Liver (tissue), 9 donors: ENCODE measurements around the gene GATM. TPM values are rescaled to one million over a fixed set of nuclear protein-coding genes. Genes with fewer than 3 reads are reported as not detected.

Experiments used
- DNase-seq: peaks from one replicate; pipeline ENCODE4 v3.0.0-alpha.2; 2017; ENCODE audit warnings: low spot score
- H3K27ac ChIP-seq, 2 donors: one replicate each; pipeline ENCODE4 v1.7.0; 2013; ENCODE audit warnings: inconsistent platforms in 2 of 2, low read length in 2 of 2, control low read depth in 1 of 2, low read depth in 1 of 2, mild to moderate bottlenecking in 1 of 2
- H3K27me3 ChIP-seq, 4 donors: one replicate each; pipeline versions ENCODE4 v1.6.1 to v1.7.0; 2013; ENCODE audit warnings: low read length in 3 of 4, inconsistent platforms in 1 of 4, mild to moderate bottlenecking in 1 of 4, moderate library complexity in 1 of 4; ENCODE audit not compliant: control insufficient read depth in 4 of 4, insufficient read depth in 4 of 4
- H3K36me3 ChIP-seq, 4 donors: one replicate each; pipeline versions ENCODE4 v1.6.1 to v1.7.0; 2013; ENCODE audit warnings: low read length in 3 of 4, mild to moderate bottlenecking in 3 of 4, low read depth in 1 of 4, moderate library complexity in 1 of 4; ENCODE audit not compliant: control insufficient read depth in 4 of 4, insufficient read depth in 3 of 4
- H3K4me1 ChIP-seq, 4 donors: one replicate each; pipeline versions ENCODE4 v1.6.1 to v1.7.0; 2013; ENCODE audit warnings: low read length in 3 of 4, mild to moderate bottlenecking in 3 of 4, moderate library complexity in 1 of 4; ENCODE audit not compliant: control insufficient read depth in 4 of 4, insufficient read depth in 4 of 4
- H3K4me3 ChIP-seq, 3 donors: one replicate each; pipeline versions ENCODE4 v1.6.1 to v1.7.0; 2013; ENCODE audit warnings: low read length in 3 of 3, control low read depth in 1 of 3, low read depth in 1 of 3, mild to moderate bottlenecking in 1 of 3
- H3K9ac ChIP-seq, 2 donors: one replicate each; pipeline ENCODE4 v1.7.0; 2013; ENCODE audit warnings: low read length in 2 of 2, mild to moderate bottlenecking in 2 of 2, moderate library complexity in 2 of 2, control low read depth in 1 of 2, low read depth in 1 of 2
- H3K9me3 ChIP-seq, 4 donors: one replicate each; pipeline versions ENCODE4 v1.6.1 to v1.7.0; 2013; ENCODE audit warnings: low read length in 3 of 4; ENCODE audit not compliant: control insufficient read depth in 4 of 4
- ATF3 ChIP-seq: IDR thresholded peaks from 2 replicates; pipeline ENCODE4 v1.6.1; 2016; ENCODE audit warnings: antibody characterized with exemption
- EGR1 ChIP-seq, 2 donors: IDR thresholded peaks; 2 replicates each; pipeline ENCODE4 v1.6.1; 2016 to 2018; ENCODE audit warnings: antibody characterized with exemption in 2 of 2, low read depth in 2 of 2
- FOXA1 ChIP-seq: IDR thresholded peaks from 2 replicates; pipeline ENCODE4 v1.6.1; 2016; ENCODE audit warnings: antibody characterized with exemption
- FOXA2 ChIP-seq: IDR thresholded peaks from 2 replicates; pipeline ENCODE4 v1.6.1; 2016; ENCODE audit warnings: antibody characterized with exemption
- GABPA ChIP-seq, 2 donors: IDR thresholded peaks in 1 of 2; conservative IDR thresholded peaks in 1 of 2; 2 replicates each; pipeline ENCODE4 v1.6.1; 2016; ENCODE audit warnings: antibody characterized with exemption in 2 of 2, mild to moderate bottlenecking in 1 of 2, moderate library complexity in 1 of 2
- HNF4A ChIP-seq, 2 donors: conservative IDR thresholded peaks; 2 replicates each; pipeline ENCODE4 v1.6.1; 2016; ENCODE audit warnings: antibody characterized with exemption in 2 of 2, mild to moderate bottlenecking in 2 of 2
- HNF4G ChIP-seq: IDR thresholded peaks from 2 replicates; pipeline ENCODE4 v1.6.1; 2016; ENCODE audit warnings: antibody characterized with exemption
- JUND ChIP-seq, 2 donors: IDR thresholded peaks; 2 replicates each; pipeline ENCODE4 v1.6.1; 2016; ENCODE audit warnings: antibody characterized with exemption in 2 of 2
- NR2F2 ChIP-seq: IDR thresholded peaks from 2 replicates; pipeline ENCODE4 v1.6.1; 2016; ENCODE audit warnings: antibody characterized with exemption
- RAD21 ChIP-seq, 2 donors: IDR thresholded peaks; 2 replicates each; pipeline ENCODE4 v1.6.1; 2016; ENCODE audit warnings: antibody characterized with exemption in 2 of 2, mild to moderate bottlenecking in 2 of 2
- REST ChIP-seq: IDR thresholded peaks from 2 replicates; pipeline ENCODE4 v1.6.1; 2016; ENCODE audit warnings: antibody characterized with exemption, mild to moderate bottlenecking
- RXRA ChIP-seq, 2 donors: IDR thresholded peaks; 2 replicates each; pipeline ENCODE4 v1.6.1; 2017 to 2018; ENCODE audit warnings: antibody characterized with exemption in 2 of 2, mild to moderate bottlenecking in 1 of 2
- SP1 ChIP-seq: IDR thresholded peaks from 2 replicates; pipeline ENCODE4 v1.6.1; 2018; ENCODE audit warnings: antibody characterized with exemption, mild to moderate bottlenecking
- TAF1 ChIP-seq: conservative IDR thresholded peaks from 2 replicates; pipeline ENCODE4 v1.6.1; 2016; ENCODE audit warnings: antibody characterized with exemption, mild to moderate bottlenecking
- YY1 ChIP-seq: IDR thresholded peaks from 2 replicates; pipeline ENCODE4 v1.6.1; 2016; ENCODE audit warnings: antibody characterized with exemption, mild to moderate bottlenecking
- WGBS: extraction: QIAGEN DNeasy Blood & Tissue Kit; methylation state at CpG from one replicate; pipeline ENCODE4 v1.1.7; 2013; 5-methylcytosine and 5-hydroxymethylcytosine counted together
- polyA plus RNA-seq, 2 donors: library from polyadenylated mRNA; stranded (reverse) in 1 of 2; unstranded in 1 of 2; fragments of 200-250 nt in 1 of 2; fragments of >200 nt in 1 of 2; fragmentation: Nextera tagmentation in 1 of 2; extraction: Ambion mirVana in 1 of 2; gene quantifications; one replicate each; pipeline versions ENCODE4 v1.2.1 to v1.2.3, GENCODE V29; 2013 to 2015
- total RNA-seq, 2 donors: library from RNA; depleted of rRNA; stranded (reverse); fragments of >200 nt; gene quantifications; one replicate each; pipeline ENCODE4 v1.2.3, GENCODE V29; 2014
- TF ChIP-seq, protein P1 (sequence below): IDR thresholded peaks from 2 replicates; pipeline ENCODE4 v1.6.1; 2016; ENCODE audit warnings: antibody characterized with exemption
- TF ChIP-seq, protein P2 (sequence below): IDR thresholded peaks from 2 replicates; pipeline ENCODE4 v1.6.1; 2016; ENCODE audit warnings: antibody characterized with exemption
- donor health status: healthy.
- donor health status: healthy.
- donor health status: healthy.
- donor health status: healthy.
- donor health status: healthy.

GATM gene
- total and polyA plus RNA-seq, 4 donors = 401 to 1,079 (median 674) TPM

GRCh38 chr15:45386420-45386819, 8.1 kb upstream of the GATM start (continued):
- peak; percentile 13 for TF ChIP-seq ATF3
- no peak for TF ChIP-seq FOXA2
- TF ChIP-seq, protein P1, sequence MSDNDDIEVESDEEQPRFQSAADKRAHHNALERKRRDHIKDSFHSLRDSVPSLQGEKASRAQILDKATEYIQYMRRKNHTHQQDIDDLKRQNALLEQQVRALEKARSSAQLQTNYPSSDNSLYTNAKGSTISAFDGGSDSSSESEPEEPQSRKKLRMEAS = peak; percentile 27
- TF ChIP-seq HNF4A (conservative IDR thresholded peaks at IDR 0.05) = peak; percentile 78 to 82
- TF ChIP-seq EGR1 (IDR thresholded peaks at IDR 0.05; ENCODE audit: low read depth in 2 of 2) = peak in 1 of 2 donors; percentile 26
- TF ChIP-seq NR2F2 = no peak

DNA sequence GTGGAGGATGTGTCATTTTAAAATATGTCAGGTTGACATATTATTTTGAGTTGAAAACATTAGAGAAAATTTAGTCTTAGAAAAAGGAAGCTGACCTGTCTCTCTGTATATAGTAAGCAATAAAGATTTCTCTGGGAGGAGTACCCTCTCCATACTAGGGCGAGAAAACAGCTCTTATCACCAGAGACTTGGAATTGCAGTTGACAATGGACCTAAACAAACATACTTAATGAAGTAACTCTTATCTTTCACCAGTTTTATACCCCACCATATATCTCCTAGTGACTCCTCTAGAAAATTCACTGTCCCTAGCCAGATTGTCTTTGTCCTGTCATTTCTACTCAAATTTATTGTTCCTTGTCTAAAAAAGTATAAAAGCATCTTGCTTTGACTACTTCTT, 7.2 kb upstream of the GATM start:
- Histone ChIP-seq H3K4me3 (no peak overlapping the region), H3K36me3 (no peaks in the 10 kb centered on the region), H3K9ac (no peak overlapping the region), H3K4me1 (peaks cover 3 to 54% (median 47%) of the 10 kb centered on the region in 4 donors), H3K9me3 (no peaks in the 10 kb centered on the region), H3K27me3 (no peaks in the 10 kb centered on the region), H3K27ac (peak overlapping the region in 1 of 2 donors; percentile 71)
- no peak for TF ChIP-seq RXRA (IDR thresholded peaks at IDR 0.05)
- no peak for TF ChIP-seq ATF3
- no peak for TF ChIP-seq EGR1 (IDR thresholded peaks at IDR 0.05; ENCODE audit: low read depth in 2 of 2)
- no peak for TF ChIP-seq NR2F2
- no peak for TF ChIP-seq GABPA (IDR thresholded peaks at IDR 0.05 in 1 of 2, conservative IDR thresholded peaks at IDR 0.05 in 1 of 2)
- no peak for TF ChIP-seq HNF4A (conservative IDR thresholded peaks at IDR 0.05)
- TF ChIP-seq REST = no peak
- TF ChIP-seq HNF4G = no peak
- TF ChIP-seq, protein P1 = no peak
- no peak for TF ChIP-seq YY1
- TF ChIP-seq FOXA2 = no peak
- TF ChIP-seq SP1 = no peak
- TF ChIP-seq RAD21 (IDR thresholded peaks at IDR 0.05) = no peak
- TF ChIP-seq JUND (IDR thresholded peaks at IDR 0.05) = no peak
- TF ChIP-seq, protein P2, sequence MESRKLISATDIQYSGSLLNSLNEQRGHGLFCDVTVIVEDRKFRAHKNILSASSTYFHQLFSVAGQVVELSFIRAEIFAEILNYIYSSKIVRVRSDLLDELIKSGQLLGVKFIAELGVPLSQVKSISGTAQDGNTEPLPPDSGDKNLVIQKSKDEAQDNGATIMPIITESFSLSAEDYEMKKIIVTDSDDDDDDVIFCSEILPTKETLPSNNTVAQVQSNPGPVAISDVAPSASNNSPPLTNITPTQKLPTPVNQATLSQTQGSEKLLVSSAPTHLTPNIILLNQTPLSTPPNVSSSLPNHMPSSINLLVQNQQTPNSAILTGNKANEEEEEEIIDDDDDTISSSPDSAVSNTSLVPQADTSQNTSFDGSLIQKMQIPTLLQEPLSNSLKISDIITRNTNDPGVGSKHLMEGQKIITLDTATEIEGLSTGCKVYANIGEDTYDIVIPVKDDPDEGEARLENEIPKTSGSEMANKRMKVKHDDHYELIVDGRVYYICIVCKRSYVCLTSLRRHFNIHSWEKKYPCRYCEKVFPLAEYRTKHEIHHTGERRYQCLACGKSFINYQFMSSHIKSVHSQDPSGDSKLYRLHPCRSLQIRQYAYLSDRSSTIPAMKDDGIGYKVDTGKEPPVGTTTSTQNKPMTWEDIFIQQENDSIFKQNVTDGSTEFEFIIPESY = no peak
- no peak for TF ChIP-seq FOXA1
- TF ChIP-seq TAF1 = no peak
- WGBS = 49% methylated on average over 1 of the region's 1 CpG
- no peak for DNase-seq
